Measurements from ENCODE around the gene PNMA8B.
"Not testable (repeated sequence)": the region's sequence is repeated elsewhere in the genome, so short reads cannot be mapped to it uniquely, and the experiment has no call there.

Gene PNMA8B

GRCh38 chr19:46513461-46514236 is 18.0 kb upstream of the PNMA8B start:
- DNase-seq (ENCODE audit: low read depth in 2 of 2): peak; percentile 52 to 63

GRCh38 chr19:46511237-46511636 is 15.6 kb upstream of the PNMA8B start:
- DNase-seq (ENCODE audit: low read depth in 2 of 2): no peak

- DNase-seq (ENCODE audit: low read depth in 2 of 2): no peak
Observed at GRCh38 chr19:46508206-46508605, 12.5 kb upstream of the PNMA8B start.

- no peak for DNase-seq (ENCODE audit: low read depth in 2 of 2)
Observed at GRCh38 chr19:46503848-46504453, 8.3 kb upstream of the PNMA8B start.

GRCh38 chr19:46502891-46503290 is 7.2 kb upstream of the PNMA8B start:
- DNase-seq (ENCODE audit: low read depth in 2 of 2): no peak

- no peak for DNase-seq (ENCODE audit: low read depth in 2 of 2)
Observed at GRCh38 chr19:46499692-46500091, 4.0 kb upstream of the PNMA8B start.

GRCh38 chr19:46497773-46498172 is 2.1 kb upstream of the PNMA8B start:
- DNase-seq (ENCODE audit: low read depth in 2 of 2): no peak

GRCh38 chr19:46496886-46497285 is 1.2 kb upstream of the PNMA8B start:
- DNase-seq (ENCODE audit: low read depth in 2 of 2): not testable (repeated sequence)

- DNase-seq (ENCODE audit: low read depth in 2 of 2): no peak
Observed at GRCh38 chr19:46496304-46496703, 637 bp upstream of the PNMA8B start.

GRCh38 chr19:46494941-46495785 is 504 bp downstream of the PNMA8B start:
- DNase-seq (ENCODE audit: low read depth in 2 of 2): no peak

- no peak for DNase-seq (ENCODE audit: low read depth in 2 of 2)
Observed at GRCh38 chr19:46494146-46494940, 1.3 kb downstream of the PNMA8B start.

GRCh38 chr19:46493236-46494145 is 2.2 kb downstream of the PNMA8B start:
- no peak for DNase-seq (ENCODE audit: low read depth in 2 of 2)

- DNase-seq (ENCODE audit: low read depth in 2 of 2): no peak
Observed at GRCh38 chr19:46492841-46493235, 2.8 kb downstream of the PNMA8B start.

- DNase-seq (ENCODE audit: low read depth in 2 of 2): no peak
Observed at GRCh38 chr19:46491975-46492682, 3.5 kb downstream of the PNMA8B start.

GRCh38 chr19:46490774-46491173 is 4.9 kb downstream of the PNMA8B start:
- DNase-seq (ENCODE audit: low read depth in 2 of 2): no peak

- no peak for DNase-seq (ENCODE audit: low read depth in 2 of 2)
Observed at GRCh38 chr19:46489445-46490272, 6.0 kb downstream of the PNMA8B start.

- no peak for DNase-seq (ENCODE audit: low read depth in 2 of 2)
Observed at GRCh38 chr19:46488551-46488950, 7.1 kb downstream of the PNMA8B start.

GRCh38 chr19:46487802-46488445 is 7.7 kb downstream of the PNMA8B start:
- DNase-seq (ENCODE audit: low read depth in 2 of 2): peak; percentile 47 to 53

All from activated CD8-positive, alpha-beta memory T cell treated with anti-CD3 and anti-CD28 coated beads for 4 hours (primary cell).